Mesendoderm (in vitro differentiated cells): ENCODE data around the gene TUBB.

Experiments
- DNase-seq: peaks from one replicate; pipeline ENCODE4 v3.0.0; 2013
- H2AK5ac ChIP-seq: 2 replicates; pipeline ENCODE4 v1.6.1; 2013; ENCODE audit warnings: low read length, inconsistent platforms
- H2BK120ac ChIP-seq: 2 replicates; pipeline ENCODE4 v1.6.1; 2013; ENCODE audit warnings: low read depth, mild to moderate bottlenecking, low read length, moderate library complexity, mixed read lengths
- H2BK15ac ChIP-seq: replicated peaks from 2 replicates; pipeline ENCODE4 v1.6.1; 2013; ENCODE audit warnings: low read depth, mild to moderate bottlenecking, moderate library complexity
- H2BK5ac ChIP-seq: 2 replicates; pipeline ENCODE4 v1.6.1; 2013; ENCODE audit warnings: low read length, inconsistent platforms
- H3K18ac ChIP-seq: 2 replicates; pipeline ENCODE4 v1.6.1; 2013; ENCODE audit warnings: mild to moderate bottlenecking, low read length, mixed read lengths
- H3K23ac ChIP-seq: one replicate; pipeline ENCODE4 v1.6.1; 2013; ENCODE audit warnings: low read length
- H3K27ac ChIP-seq: 2 replicates; pipeline ENCODE4 v1.5.1; 2013; ENCODE audit warnings: low read depth, mild to moderate bottlenecking, inconsistent platforms, low read length, moderate library complexity
- H3K27me3 ChIP-seq: 2 replicates; pipeline ENCODE4 v1.6.1; 2013; ENCODE audit warnings: low read length, control low read depth, mild to moderate bottlenecking, inconsistent platforms; ENCODE audit not compliant: insufficient read depth, poor library complexity
- H3K36me3 ChIP-seq: 2 replicates; pipeline ENCODE4 v1.6.1; 2013; ENCODE audit warnings: low read length, inconsistent platforms; ENCODE audit not compliant: control insufficient read depth, insufficient read depth
- H3K4ac ChIP-seq: one replicate; pipeline ENCODE4 v1.6.1; 2013; ENCODE audit warnings: low read depth, mild to moderate bottlenecking, low read length, moderate library complexity
- H3K4me1 ChIP-seq: 2 replicates; pipeline ENCODE4 v1.6.1; 2013; ENCODE audit warnings: low read depth, low read length, inconsistent platforms; ENCODE audit not compliant: control insufficient read depth
- H3K4me2 ChIP-seq: 2 replicates; pipeline ENCODE4 v1.6.1; 2013; ENCODE audit warnings: low read length
- H3K4me3 ChIP-seq: 2 replicates; pipeline ENCODE4 v1.5.1; 2013; ENCODE audit warnings: mild to moderate bottlenecking, low read length
- H3K56ac ChIP-seq: one replicate; pipeline ENCODE4 v1.6.1; 2013; ENCODE audit warnings: low read length
- H3K79me1 ChIP-seq: 2 replicates; pipeline ENCODE4 v1.6.1; 2013; ENCODE audit warnings: low read length, inconsistent platforms
- H3K79me2 ChIP-seq: 2 replicates; pipeline ENCODE4 v1.6.1; 2013; ENCODE audit warnings: mild to moderate bottlenecking, low read length; ENCODE audit not compliant: control insufficient read depth, insufficient read depth
- H3K9ac ChIP-seq: 2 replicates; pipeline ENCODE4 v1.6.1; 2013; ENCODE audit warnings: low read length, inconsistent platforms
- H4K5ac ChIP-seq: one replicate; pipeline ENCODE4 v1.6.1; 2013; ENCODE audit warnings: low read length
- H4K8ac ChIP-seq: one replicate; pipeline ENCODE4 v1.6.1; 2013; ENCODE audit warnings: low read depth, mild to moderate bottlenecking, control low read depth, low read length, moderate library complexity
- WGBS: extraction: QIAGEN DNeasy Blood & Tissue Kit; methylation state at CpG from one replicate; pipeline ENCODE4 v1.1.7; 2013; ENCODE audit warnings: low lambda C conversion rate, missing lambda C conversion rate; ENCODE audit not compliant: insufficient coverage; ENCODE audit errors: extremely low coverage; 5-methylcytosine and 5-hydroxymethylcytosine counted together

TUBB gene

DNA sequence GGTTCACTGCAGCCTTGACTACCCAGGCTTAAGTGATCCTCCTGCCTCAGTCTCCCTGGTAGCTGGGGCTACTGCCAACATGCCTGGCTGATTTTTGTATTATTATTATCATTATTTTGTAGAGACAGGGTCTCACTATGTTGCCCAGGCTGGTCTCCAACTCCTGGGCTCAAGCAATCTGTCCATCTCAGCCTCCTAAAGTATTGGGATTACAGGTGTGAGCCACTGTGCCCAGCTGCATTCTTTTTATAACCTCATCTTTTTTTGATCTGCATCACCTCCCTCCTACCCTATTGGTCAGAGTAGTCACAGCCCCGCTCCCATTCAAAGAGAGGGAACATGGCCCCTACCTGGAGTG, 47.8 kb downstream of the TUBB start:
- Histone ChIP-seq H3K4me3 (no peak overlapping the region), H2BK15ac (no peak overlapping the region), H3K9ac (no peak overlapping the region), H2BK120ac (no peak overlapping the region), H3K27ac (no peak overlapping the region), H3K36me3 (no peaks in the 10 kb centered on the region), H3K18ac (peak overlapping the region; percentile 19), H3K27me3 (no peaks in the 10 kb centered on the region), H4K5ac (no peak overlapping the region), H3K79me1 (no peaks in the 10 kb centered on the region), H4K8ac (no peak overlapping the region), H3K79me2 (no peaks in the 10 kb centered on the region), H3K56ac (peak overlapping the region; percentile 89), H3K4me2 (no peak overlapping the region), H3K4me1 (peaks cover 24% of the 10 kb centered on the region), H3K4ac (peak overlapping the region; percentile 73), H2AK5ac (peak overlapping the region; percentile 2), H2BK5ac (peak overlapping the region; percentile 99), H3K23ac (no peak overlapping the region)
- no CpG with 5 or more reads among the region's 1 CpG for WGBS
- DNase-seq = no peak

GRCh38 chr6:30768634-30769087, 48.5 kb downstream of the TUBB start:
- Histone ChIP-seq H3K4ac (peak overlapping the region; percentile 90), H3K79me1 (no peaks in the 10 kb centered on the region), H2BK120ac (peak overlapping the region; percentile 52), H3K18ac (peak overlapping the region; percentile 94), H2AK5ac (peak overlapping the region; percentile 100), H4K5ac (peak overlapping the region; percentile 72), H3K23ac (no peak overlapping the region), H3K36me3 (no peaks in the 10 kb centered on the region), H3K27me3 (no peaks in the 10 kb centered on the region), H2BK5ac (peak overlapping the region; percentile 100), H3K56ac (peak overlapping the region; percentile 94), H4K8ac (no peak overlapping the region), H3K4me1 (peaks cover 18% of the 10 kb centered on the region), H3K27ac (peak overlapping the region; percentile 90), H2BK15ac (no peak overlapping the region), H3K4me3 (no peak overlapping the region), H3K4me2 (peak overlapping the region; percentile 11), H3K79me2 (no peaks in the 10 kb centered on the region), H3K9ac (peak overlapping the region; percentile 42)
- DNase-seq = peak; percentile 59
- WGBS = no CpG with 5 or more reads among the region's 4 CpGs

DNA sequence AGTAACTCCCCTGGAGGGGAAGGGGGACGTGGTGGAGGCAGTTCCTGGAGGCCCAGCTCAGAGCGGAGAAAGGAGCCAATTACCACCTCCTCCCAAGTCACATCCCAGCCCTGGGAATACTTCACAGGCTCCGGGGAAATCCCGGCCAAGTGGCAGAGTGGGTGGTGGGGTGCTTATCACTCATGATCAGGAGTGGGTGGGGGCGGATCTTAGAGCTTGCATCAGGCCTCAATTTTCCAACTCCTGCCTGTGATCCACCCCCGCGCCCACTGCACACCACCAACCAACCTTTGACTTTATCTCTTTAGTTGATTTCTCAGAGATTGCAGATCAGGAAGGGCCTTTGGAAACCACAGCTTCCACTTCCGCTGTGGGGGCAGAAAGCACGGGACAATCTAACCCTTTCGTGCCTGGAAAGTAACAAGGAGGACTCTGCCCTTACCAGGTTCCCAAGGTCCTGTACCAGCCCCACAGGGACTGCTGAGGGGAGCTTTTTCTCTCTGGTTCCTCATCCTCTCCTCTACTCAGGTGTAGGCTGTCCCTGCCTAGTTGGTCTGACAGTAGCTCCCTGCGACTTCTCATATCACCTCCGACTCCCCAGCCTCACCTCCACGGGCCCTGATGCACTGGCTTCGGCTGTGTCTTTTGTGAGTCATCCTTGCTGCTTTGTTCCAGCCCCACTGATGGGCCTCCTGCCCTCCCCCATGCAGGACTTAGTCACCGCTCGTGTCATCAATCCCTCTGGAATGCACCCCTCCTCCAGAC, 49.1 kb downstream of the TUBB start:
- Histone ChIP-seq H2AK5ac (peak overlapping the region; percentile 100), H3K56ac (peak overlapping the region; percentile 94), H3K9ac (peak overlapping the region; percentile 42), H3K4me1 (peaks cover 15% of the 10 kb centered on the region), H2BK15ac (no peak overlapping the region), H3K18ac (peak overlapping the region; percentile 94), H3K4me3 (no peak overlapping the region), H3K36me3 (no peaks in the 10 kb centered on the region), H4K8ac (peak overlapping the region; percentile 69), H3K79me2 (no peaks in the 10 kb centered on the region), H3K4me2 (peak overlapping the region; percentile 11), H3K27ac (peak overlapping the region; percentile 90), H2BK120ac (peak overlapping the region; percentile 64), H3K4ac (peak overlapping the region; percentile 90), H3K27me3 (no peaks in the 10 kb centered on the region), H2BK5ac (peak overlapping the region; percentile 100), H4K5ac (peak overlapping the region; percentile 72), H3K79me1 (no peaks in the 10 kb centered on the region), H3K23ac (no peak overlapping the region)
- WGBS = no CpG with 5 or more reads among the region's 16 CpGs
- DNase-seq = peak; percentile 95

DNA sequence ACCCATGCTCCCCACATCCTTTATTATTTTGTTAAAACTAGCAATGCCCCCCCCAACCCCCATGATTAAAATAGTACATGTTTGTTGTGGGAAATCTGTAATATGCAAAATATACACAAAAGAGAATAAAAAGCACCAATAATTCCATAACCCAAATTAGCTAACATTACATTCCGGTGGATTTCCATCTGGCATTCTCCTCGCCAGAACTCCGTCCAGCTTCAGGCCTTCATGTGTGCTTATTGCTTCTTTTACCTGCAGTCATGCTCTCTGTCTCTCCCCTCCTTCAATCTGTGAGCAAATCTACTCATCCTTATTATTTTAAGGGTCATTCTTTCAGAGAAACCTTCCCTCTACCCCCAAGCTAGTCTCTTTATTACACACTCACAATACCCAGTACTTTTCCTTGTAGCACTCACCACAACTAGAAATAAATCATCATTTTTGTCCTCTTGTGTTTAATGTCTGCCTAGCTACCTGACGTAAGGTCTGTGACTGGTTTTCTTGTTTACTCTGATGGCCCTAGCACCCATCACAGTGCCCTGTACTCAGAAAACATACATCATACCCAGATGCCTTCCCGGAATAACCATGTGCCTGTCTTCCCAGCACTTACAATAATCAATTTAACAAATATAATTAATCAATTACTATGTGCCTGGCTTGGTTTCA, 49.8 kb downstream of the TUBB start:
- Histone ChIP-seq H3K4me1 (peaks cover 15% of the 10 kb centered on the region), H3K23ac (no peak overlapping the region), H4K8ac (no peak overlapping the region), H3K9ac (peak overlapping the region; percentile 53), H3K56ac (peak overlapping the region; percentile 94), H3K36me3 (no peaks in the 10 kb centered on the region), H3K18ac (peak overlapping the region; percentile 94), H3K79me2 (no peaks in the 10 kb centered on the region), H3K4me3 (no peak overlapping the region), H2BK5ac (peak overlapping the region; percentile 100), H3K4me2 (no peak overlapping the region), H2AK5ac (peak overlapping the region; percentile 94), H3K4ac (peak overlapping the region; percentile 90), H3K27me3 (no peaks in the 10 kb centered on the region), H2BK120ac (peak overlapping the region; percentile 94), H3K79me1 (no peaks in the 10 kb centered on the region), H4K5ac (peak overlapping the region; percentile 2), H3K27ac (peak overlapping the region; percentile 90), H2BK15ac (no peak overlapping the region)
- WGBS = no CpG with 5 or more reads among the region's 5 CpGs
- no peak for DNase-seq

GRCh38 chr6:30770592-30770991, 50.4 kb downstream of the TUBB start:
- H3K27ac ChIP-seq = no peak overlapping the region
- peak overlapping the region; percentile 94 for H2BK120ac ChIP-seq
- H3K4ac ChIP-seq = peak overlapping the region; percentile 78
- H3K23ac ChIP-seq = no peak overlapping the region
- no peak overlapping the region for H3K4me3 ChIP-seq
- H3K56ac ChIP-seq = peak overlapping the region; percentile 29
- no peaks in the 10 kb centered on the region for H3K79me2 ChIP-seq
- H2AK5ac ChIP-seq = peak overlapping the region; percentile 31
- H4K8ac ChIP-seq = no peak overlapping the region
- H3K9ac ChIP-seq = no peak overlapping the region
- H3K36me3 ChIP-seq = no peaks in the 10 kb centered on the region
- peak overlapping the region; percentile 94 for H3K18ac ChIP-seq
- H3K27me3 ChIP-seq = no peaks in the 10 kb centered on the region
- no peak for DNase-seq
- no peak overlapping the region for H4K5ac ChIP-seq
- peak overlapping the region; percentile 14 for H2BK15ac ChIP-seq
- peak overlapping the region; percentile 95 for H2BK5ac ChIP-seq
- H3K4me1 ChIP-seq = peaks cover 15% of the 10 kb centered on the region
- H3K79me1 ChIP-seq = no peaks in the 10 kb centered on the region
- no CpG with 5 or more reads among the region's 3 CpGs for WGBS
- H3K4me2 ChIP-seq = no peak overlapping the region
